H1 (cell line): ENCODE results near the gene TRAPPC5. TPM values are rescaled to one million over a fixed set of nuclear protein-coding genes. Genes with fewer than 3 reads are reported as not detected.
A peak's percentile ranks its signal among the peaks of the same experiment; 100 is the strongest.

Experiments used
- CTCF ChIA-PET: fragments of 300-600 bp; sonication (Branson Sonifier 250); formaldehyde crosslinking; loops from one replicate; lab custom pipeline; 2021; ENCODE audit not compliant: partially characterized antibody; lab: Charles Lee
- POLR2A ChIA-PET: fragments of 300-600 bp; sonication (Branson Sonifier 250); formaldehyde crosslinking; loops from one replicate; lab custom pipeline; 2021; ENCODE audit warnings: inconsistent platforms; ENCODE audit not compliant: partially characterized antibody; lab: Charles Lee
- DNase-seq, 2 experiments: peaks; one replicate each; pipeline versions ENCODE4 v3.0.0 to v3.0.0-alpha.2; 2010 to 2022; ENCODE audit warnings: low spot score in 2 of 2, low read depth in 1 of 2, mixed read lengths in 1 of 2
- FAIRE-seq: peaks from 2 replicates; lab custom pipeline; 2011; peaks lifted over from hg19 to GRCh38; lab: Jason Lieb, UNC
- H2AFZ ChIP-seq: 2 replicates; pipeline ENCODE4 v1.8.1; 2012; ENCODE audit warnings: low read length, inconsistent platforms
- H2AK5ac ChIP-seq: 2 replicates; pipeline ENCODE4 v1.6.1; 2013; ENCODE audit warnings: low read depth, low read length
- H2BK120ac ChIP-seq: replicated peaks from 2 replicates; pipeline ENCODE3; 2013; ENCODE audit warnings: low read depth, low read length, inconsistent platforms
- H2BK12ac ChIP-seq: 2 replicates; pipeline ENCODE4 v1.6.1; 2013; ENCODE audit warnings: low read depth, low read length
- H2BK15ac ChIP-seq: 2 replicates; pipeline ENCODE4 v1.6.1; 2013; ENCODE audit warnings: low read length
- H2BK20ac ChIP-seq: 2 replicates; pipeline ENCODE4 v1.6.1; 2013; ENCODE audit warnings: low read length
- H2BK5ac ChIP-seq: 2 replicates; pipeline ENCODE4 v1.6.1; 2013; ENCODE audit warnings: low read depth, low read length
- H3K14ac ChIP-seq: 2 replicates; pipeline ENCODE4 v1.6.1; 2013; ENCODE audit warnings: inconsistent platforms; ENCODE audit not compliant: insufficient read length
- H3K18ac ChIP-seq: 2 replicates; pipeline ENCODE4 v1.6.1; 2013; ENCODE audit warnings: low read length; ENCODE audit errors: extremely low read depth
- H3K23ac ChIP-seq: 2 replicates; pipeline ENCODE4 v1.6.1; 2013; ENCODE audit warnings: inconsistent platforms; ENCODE audit not compliant: insufficient read length
- H3K23me2 ChIP-seq: 2 replicates; pipeline ENCODE4 v1.6.1; 2013; ENCODE audit warnings: low read depth, low read length
- H3K27ac ChIP-seq: 2 replicates; pipeline ENCODE4 v1.6.1; 2011; ENCODE audit warnings: low read depth, low read length, inconsistent platforms
- H3K27me3 ChIP-seq, 4 experiments: replicated peaks in 1 of 4; 1 replicate in 1 of 4; 2 replicates in 3 of 4; pipeline versions ENCODE4 v1.6.1 to v1.8.1; 2011 to 2013; ENCODE audit warnings: low read length in 3 of 4, mild to moderate bottlenecking in 3 of 4, inconsistent platforms in 2 of 4, mixed read lengths in 2 of 4, moderate library complexity in 1 of 4; ENCODE audit not compliant: control insufficient read depth in 3 of 4, insufficient read depth in 3 of 4; ENCODE audit errors: extremely low read depth in 1 of 4
- H3K36me3 ChIP-seq, 4 experiments: 2 replicates each; pipeline versions ENCODE4 v1.6.1 to v1.8.1; 2011 to 2013; ENCODE audit warnings: mild to moderate bottlenecking in 4 of 4, low read length in 3 of 4, moderate library complexity in 2 of 4, control low read depth in 1 of 4, inconsistent platforms in 1 of 4; ENCODE audit not compliant: insufficient read depth in 4 of 4, control insufficient read depth in 2 of 4
- H3K4ac ChIP-seq: replicated peaks from 2 replicates; pipeline ENCODE3; 2013; ENCODE audit warnings: low read length, low read depth, mixed read lengths, inconsistent platforms; ENCODE audit not compliant: insufficient read length
- H3K4me1 ChIP-seq, 4 experiments: replicated peaks in 1 of 4; 1 replicate in 1 of 4; 2 replicates in 3 of 4; pipeline versions ENCODE4 v1.6.1 to v1.8.1; 2011 to 2013; ENCODE audit warnings: low read length in 3 of 4, inconsistent platforms in 2 of 4, mixed read lengths in 1 of 4; ENCODE audit not compliant: insufficient read depth in 4 of 4, control insufficient read depth in 3 of 4
- H3K4me2 ChIP-seq, 2 experiments: 2 replicates each; pipeline versions ENCODE4 v1.6.1 to v1.8.1; 2011 to 2013; ENCODE audit warnings: low read depth in 2 of 2, low read length in 2 of 2, control low read depth in 1 of 2, inconsistent platforms in 1 of 2, mild to moderate bottlenecking in 1 of 2; ENCODE audit not compliant: insufficient read depth in 1 of 2
- H3K4me3 ChIP-seq, 4 experiments: fragments of 200-600, 300-600 bp in 1 of 4; sonication (generic), shearing (Covaris generic), sonication (Bioruptor Twin) in 1 of 4; 2 replicates each; pipeline versions ENCODE4 v1.5.1 to v1.8.1; 2011 to 2016; ENCODE audit warnings: low read length in 4 of 4, low read depth in 3 of 4, control low read depth in 2 of 4, inconsistent platforms in 2 of 4, mild to moderate bottlenecking in 2 of 4, mixed read lengths in 1 of 4, moderate library complexity in 1 of 4; ENCODE audit not compliant: insufficient read depth in 2 of 4; ENCODE audit errors: extremely low read depth in 1 of 4
- H3K56ac ChIP-seq: replicated peaks from 2 replicates; pipeline ENCODE3; 2013; ENCODE audit warnings: low read depth, mild to moderate bottlenecking, mixed read lengths, low read length, inconsistent platforms; ENCODE audit not compliant: insufficient read length
- H3K79me1 ChIP-seq: 2 replicates; pipeline ENCODE4 v1.6.1; 2013; ENCODE audit warnings: low read depth, low read length, control low read depth
- H3K79me2 ChIP-seq, 2 experiments: 2 replicates each; pipeline versions ENCODE4 v1.6.1 to v1.8.1; 2012 to 2013; ENCODE audit warnings: low read length in 2 of 2, mild to moderate bottlenecking in 2 of 2, inconsistent platforms in 1 of 2; ENCODE audit not compliant: insufficient read depth in 2 of 2, control insufficient read depth in 1 of 2
- H3K9ac ChIP-seq, 4 experiments: replicated peaks in 1 of 4; 1 replicate in 1 of 4; 2 replicates in 3 of 4; pipeline versions ENCODE4 v1.6.1 to v1.8.1; 2011 to 2013; ENCODE audit warnings: low read depth in 3 of 4, low read length in 3 of 4, control low read depth in 2 of 4, mild to moderate bottlenecking in 2 of 4, moderate library complexity in 2 of 4, inconsistent platforms in 1 of 4; ENCODE audit errors: extremely low read depth in 1 of 4
- H3K9me3 ChIP-seq, 2 experiments: 2 replicates each; pipeline versions ENCODE4 v1.6.1 to v1.8.1; 2012 to 2013; ENCODE audit warnings: mild to moderate bottlenecking in 2 of 2, moderate library complexity in 2 of 2, control low read depth in 1 of 2, inconsistent platforms in 1 of 2, low read depth in 1 of 2, low read length in 1 of 2, mixed read lengths in 1 of 2; ENCODE audit not compliant: insufficient read depth in 2 of 2
- H4K20me1 ChIP-seq, 2 experiments: replicated peaks in 1 of 2; 2 replicates each; pipeline versions ENCODE3 to v1.8.1; 2011 to 2013; ENCODE audit warnings: inconsistent platforms in 2 of 2, low read length in 2 of 2, mild to moderate bottlenecking in 1 of 2; ENCODE audit not compliant: insufficient read depth in 2 of 2, control insufficient read depth in 1 of 2
- H4K5ac ChIP-seq: 2 replicates; pipeline ENCODE4 v1.6.1; 2013; ENCODE audit warnings: low read length, low read depth, mixed read lengths, inconsistent platforms; ENCODE audit not compliant: insufficient read length
- H4K8ac ChIP-seq: 2 replicates; pipeline ENCODE4 v1.8.0; 2013; ENCODE audit warnings: mild to moderate bottlenecking, moderate library complexity, low read length, inconsistent platforms; ENCODE audit not compliant: insufficient read depth; ENCODE audit errors: extremely low read depth
- H4K91ac ChIP-seq: replicated peaks from 2 replicates; pipeline ENCODE3; 2013; ENCODE audit warnings: low read length, mixed read lengths, inconsistent platforms; ENCODE audit not compliant: insufficient read length
- ATF3 ChIP-seq: IDR thresholded peaks from 2 replicates; pipeline ENCODE4 v1.6.1; 2011; ENCODE audit warnings: low read depth, mild to moderate bottlenecking, low read length; ENCODE audit not compliant: insufficient read depth
- CBX5 ChIP-seq: fragments of 300-800, 300-1000 bp; sonication (generic); IDR thresholded peaks from 2 replicates; pipeline ENCODE4 v1.7.1; 2016; ENCODE audit warnings: antibody characterized with exemption, low read length, low read depth
- CHD1 ChIP-seq: IDR thresholded peaks from 2 replicates; pipeline ENCODE4 v1.6.1; 2012; ENCODE audit warnings: low read depth, low read length, improper control_type of control experiment
- CTBP2 ChIP-seq: IDR thresholded peaks from 2 replicates; pipeline ENCODE4 v1.7.0; 2011; ENCODE audit warnings: borderline replicate concordance, mild to moderate bottlenecking, moderate library complexity, mixed read lengths, low read length; ENCODE audit not compliant: insufficient read depth, insufficient read length
- GTF2F1 ChIP-seq: IDR thresholded peaks from 2 replicates; pipeline ENCODE4 v1.6.1; 2012; ENCODE audit warnings: low read depth, low read length, improper control_type of control experiment, borderline replicate concordance
- JUN ChIP-seq: IDR thresholded peaks from 2 replicates; pipeline ENCODE4 v1.6.1; 2011; ENCODE audit warnings: low read depth, mild to moderate bottlenecking, improper control_type of control experiment, low read length
- KDM1A ChIP-seq: fragments of 200-600, 300-600 bp; sonication (generic); IDR thresholded peaks from 2 replicates; pipeline ENCODE4 v1.7.1; 2016; ENCODE audit warnings: mild to moderate bottlenecking, low read length, borderline replicate concordance
- KDM5A ChIP-seq: fragments of 200-600 bp; IDR thresholded peaks from 2 replicates; pipeline ENCODE4 v1.7.1; 2012; ENCODE audit warnings: mild to moderate bottlenecking, low read length, inconsistent platforms, mixed read lengths
- POLR2A ChIP-seq, 2 experiments: IDR thresholded peaks; 1 replicate in 1 of 2; 2 replicates in 1 of 2; pipeline ENCODE4 v1.6.1; 2011; ENCODE audit warnings: low read depth in 2 of 2, low read length in 2 of 2, mild to moderate bottlenecking in 2 of 2; ENCODE audit errors: control extremely low read depth in 1 of 2
- SAP30 ChIP-seq: fragments of 300-600 bp; sonication (generic); IDR thresholded peaks from 2 replicates; pipeline ENCODE4 v1.7.1; 2012; ENCODE audit warnings: low read length, moderate library complexity, mild to moderate bottlenecking, inconsistent platforms; ENCODE audit not compliant: insufficient read depth, insufficient replicate concordance
- SP4 ChIP-seq: IDR thresholded peaks from 2 replicates; pipeline ENCODE4 v1.6.1; 2012; ENCODE audit warnings: low read length, inconsistent platforms
- SRF ChIP-seq: IDR thresholded peaks from 2 replicates; pipeline ENCODE4 v1.6.1; 2011; ENCODE audit warnings: mild to moderate bottlenecking, low read depth, low read length, moderate library complexity
- WGBS, 2 experiments: shearing (Covaris generic) in 1 of 2; methylation state at CpG; one replicate each; pipeline versions ENCODE4 v1.1.6 to v1.1.7; 2013 to 2015; ENCODE audit warnings: low lambda C conversion rate in 2 of 2, mixed read lengths in 2 of 2, inconsistent platforms in 1 of 2, low coverage in 1 of 2, missing lambda C conversion rate in 1 of 2; ENCODE audit not compliant: insufficient replicate concordance in 2 of 2, insufficient coverage in 1 of 2, insufficient read length in 1 of 2; ENCODE audit errors: extremely low coverage in 1 of 2, missing lambda C conversion rate in 1 of 2; 5-methylcytosine and 5-hydroxymethylcytosine counted together
- polyA plus RNA-seq, 7 experiments: library from polyadenylated mRNA; depleted of rRNA in 3 of 7; stranded (reverse) in 5 of 7; unstranded in 2 of 7; fragments of >200 nt in 5 of 7; fragments of 200-250 nt in 2 of 7; gene quantifications; 1 replicate in 5 of 7; 2 replicates in 1 of 7; 4 replicates in 1 of 7; pipeline versions ENCODE4 v1.2.1 to v1.2.3, GENCODE V29; 2011 to 2013; ENCODE audit warnings: missing spikeins in 2 of 7, mixed read lengths in 2 of 7
- total RNA-seq: library from RNA; stranded (reverse); fragmentation: NEBNext Ultra II Directional; extraction: Animal tissue kit (Norgen Biotek cat#: 25700); gene quantifications from 2 replicates; pipeline ENCODE4 v1.2.1, GENCODE V29; 2021

TRAPPC5 gene
- total and polyA plus RNA-seq, 2 of the 8 experiments (the other 6 are each of a cell fraction or from before 2014, with no cell fraction given): 109 to 120 TPM

DNA sequence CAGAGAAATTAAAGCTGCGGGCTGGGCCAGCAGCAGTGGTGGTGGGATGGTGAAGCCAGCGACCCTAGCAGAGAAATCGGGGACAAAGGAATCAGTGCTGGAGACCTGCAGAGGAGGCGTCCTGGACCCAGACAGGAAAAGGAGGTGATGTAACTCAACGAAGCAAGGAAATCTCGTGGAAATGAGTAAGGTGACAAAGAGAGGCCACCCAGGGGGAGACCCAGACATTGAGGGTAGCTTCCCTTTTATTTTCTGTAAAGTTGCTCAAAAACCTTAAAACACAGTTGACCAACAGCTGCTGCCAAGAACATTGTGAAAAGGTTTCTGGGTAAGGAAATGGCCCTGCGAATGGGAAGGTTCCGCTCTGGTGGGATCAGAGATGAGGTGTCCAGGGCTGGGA is 25.1 kb upstream of the TRAPPC5 start:
- H3K56ac ChIP-seq: no peak overlapping the region
- no peaks in the 10 kb centered on the region for H3K79me1 ChIP-seq
- no peak overlapping the region for H3K4ac ChIP-seq
- 0 out of 2 replicates have a peak, but pooled peaks cover 2% of the 10 kb centered on the region for H3K23me2 ChIP-seq
- ChIA-PET POLR2A (interaction anchor here (1.0 kb wide), 2 partner anchors 10 to 22 kb away, joined by 3 read pairs; no protein-coding TSS in a partner anchor), CTCF (interaction anchor here (0.7 to 2.7 kb wide), 5 partner anchors 11 to 139 kb away, joined by 4 to 10 read pairs (median 7); partner anchors contain the start of genes RETN and TRAPPC5)
- no peak overlapping the region for H2BK20ac ChIP-seq
- H3K9ac ChIP-seq: no peak overlapping the region
- H3K4me3 ChIP-seq: no peak overlapping the region
- H4K8ac ChIP-seq: peak overlapping the region; percentile 79; the same call in 1 of the 2 replicates
- no peaks in the 10 kb centered on the region for H3K36me3 ChIP-seq
- H2BK5ac ChIP-seq: no peak overlapping the region
- DNase-seq (no peak), FAIRE-seq (no peak)
- H3K4me2 ChIP-seq: no peak overlapping the region
- no peak overlapping the region for H2BK12ac ChIP-seq
- H2BK120ac ChIP-seq: no peak overlapping the region
- H3K27ac ChIP-seq: no peak overlapping the region
- H4K5ac ChIP-seq: no peak overlapping the region
- no peak overlapping the region for H3K14ac ChIP-seq
- no peak overlapping the region for H2AFZ ChIP-seq
- 84% methylated on average over 8 of the region's 8 CpGs; no CpG with 5 or more reads in 1 of the 2 experiments for WGBS, 2 experiments
- no peak overlapping the region for H4K91ac ChIP-seq
- H3K18ac ChIP-seq: no peak overlapping the region
- no peak overlapping the region for H2BK15ac ChIP-seq
- peaks cover 0 to 1% of the 10 kb centered on the region in 2 experiments for H4K20me1 ChIP-seq
- H3K23ac ChIP-seq: no peak overlapping the region
- peaks cover 0 to 2% (median 0%) of the 10 kb centered on the region in 4 experiments; a peak in 4 of 7 replicates for H3K4me1 ChIP-seq
- H2AK5ac ChIP-seq: no peak overlapping the region
- H3K27me3 ChIP-seq: peaks cover 2 to 15% (median 6%) of the 10 kb centered on the region in 4 experiments
- no peaks in the 10 kb centered on the region for H3K79me2 ChIP-seq
- H3K9me3 ChIP-seq: no peaks in the 10 kb centered on the region
- TF ChIP-seq SRF: no peak
- TF ChIP-seq KDM1A: no peak
- TF ChIP-seq SP4: no peak
- TF ChIP-seq CHD1: no peak
- TF ChIP-seq GTF2F1: no peak
- TF ChIP-seq POLR2A (IDR thresholded peaks at IDR 0.05; ENCODE audit: control extremely low read depth in 1 of 2, low read depth in 2 of 2, low read length in 2 of 2): no peak
- no peak for TF ChIP-seq KDM5A
- no peak for TF ChIP-seq JUN
- TF ChIP-seq CBX5: no peak
- no peak for TF ChIP-seq CTBP2
- no peak for TF ChIP-seq SAP30
- no peak for TF ChIP-seq ATF3
